ENCODE data around the gene SAA2.
A peak's percentile ranks its signal among the peaks of the same experiment; 100 is the strongest.
"Not testable (repeated sequence)": the region's sequence is repeated elsewhere in the genome, so short reads cannot be mapped to it uniquely, and the experiment has no call there.

The SAA2 gene

GRCh38 chr11:18247191-18247581 lies 1.3 kb downstream of the SAA2 start:
- DNase-seq (ENCODE audit: low read depth in 3 of 3): not testable (repeated sequence)

DNA sequence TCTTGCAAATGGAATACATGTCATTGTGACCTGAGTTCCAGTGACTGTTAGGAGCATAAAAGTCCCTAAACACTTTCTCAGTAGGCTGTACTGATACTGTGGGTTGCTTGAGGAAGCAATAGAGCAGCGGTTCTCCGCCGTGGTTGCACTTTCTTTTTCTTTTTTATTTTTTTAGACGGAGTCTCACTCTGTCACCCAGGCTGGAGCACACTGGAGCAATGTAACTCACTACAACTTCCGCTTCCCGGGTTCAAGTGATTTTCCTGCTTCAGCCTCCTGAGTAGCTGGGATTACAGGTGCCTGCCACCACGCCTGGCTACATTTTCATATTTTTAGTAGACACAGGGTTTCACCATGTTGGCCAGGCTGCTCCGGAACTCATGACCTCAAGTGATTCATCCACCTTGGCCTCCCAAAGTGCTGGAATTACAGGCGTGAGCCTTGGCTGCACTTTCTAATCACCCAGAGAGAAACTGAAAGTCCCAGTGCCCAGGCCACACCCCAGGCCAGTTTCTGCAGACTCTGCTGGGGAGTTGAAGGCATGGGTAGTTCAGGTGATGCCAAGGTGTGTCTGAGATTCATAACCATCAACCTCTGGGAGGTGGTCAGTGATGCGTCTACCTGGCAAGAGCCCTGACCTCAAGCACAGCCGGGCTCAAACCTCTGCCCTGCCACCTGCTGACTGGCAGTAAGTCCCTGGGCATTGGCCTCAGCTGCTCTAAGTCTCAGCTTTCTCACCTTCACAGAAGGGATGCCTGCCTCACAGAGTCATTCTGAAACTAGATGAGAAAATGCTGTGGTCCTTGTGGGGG lies 1.9 kb downstream of the SAA2 start:
- not testable (repeated sequence) for DNase-seq (ENCODE audit: low read depth in 3 of 3)

- no peak for DNase-seq (ENCODE audit: low read depth in 3 of 3)
These were observed 3.1 kb downstream of the SAA2 start for GRCh38 chr11:18245396-18245795.

- DNase-seq (ENCODE audit: low read depth in 3 of 3): peak in 1 of 3 experiments; percentile 29
These were observed 4.6 kb downstream of the SAA2 start for GRCh38 chr11:18243783-18244362.

- DNase-seq (ENCODE audit: low read depth in 3 of 3): no peak
These were observed 8.8 kb downstream of the SAA2 start for GRCh38 chr11:18239655-18240054.

- DNase-seq (ENCODE audit: low read depth in 3 of 3): no peak
These were observed 11.7 kb downstream of the SAA2 start, which contains the start of gene SAA4 for GRCh38 chr11:18236664-18237356. Gene SAA4 (minus strand): TSS chr11:18236802. CDS start chr11:18235926, 876 bp downstream.

- DNase-seq (ENCODE audit: low read depth in 3 of 3): no peak
These were observed 12.8 kb downstream of the SAA2 start for GRCh38 chr11:18235394-18236334.

- DNase-seq (ENCODE audit: low read depth in 3 of 3): no peak
These were observed 14.6 kb downstream of the SAA2 start for GRCh38 chr11:18233912-18234311.

DNA sequence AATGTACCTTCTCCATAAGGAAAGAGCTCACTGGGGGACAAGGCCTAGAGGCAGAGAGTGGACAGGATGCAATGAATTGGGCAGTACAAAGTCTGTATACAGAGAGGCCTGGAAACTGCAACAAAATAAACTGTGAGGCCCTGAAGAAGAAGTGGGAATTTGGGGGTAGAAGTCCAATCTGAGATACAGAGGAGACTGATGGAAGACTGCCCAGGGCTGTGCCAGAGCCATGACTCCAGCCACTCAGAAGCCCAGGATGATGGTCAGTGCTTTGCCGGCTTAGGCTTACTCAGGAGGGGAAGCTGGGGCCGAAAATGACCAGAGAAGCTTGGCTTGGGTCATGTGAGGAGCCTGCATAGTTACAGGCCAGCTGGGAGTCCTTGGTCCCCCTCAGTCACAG lies 17.6 kb downstream of the SAA2 start:
- DNase-seq (ENCODE audit: low read depth in 3 of 3): no peak

DNA sequence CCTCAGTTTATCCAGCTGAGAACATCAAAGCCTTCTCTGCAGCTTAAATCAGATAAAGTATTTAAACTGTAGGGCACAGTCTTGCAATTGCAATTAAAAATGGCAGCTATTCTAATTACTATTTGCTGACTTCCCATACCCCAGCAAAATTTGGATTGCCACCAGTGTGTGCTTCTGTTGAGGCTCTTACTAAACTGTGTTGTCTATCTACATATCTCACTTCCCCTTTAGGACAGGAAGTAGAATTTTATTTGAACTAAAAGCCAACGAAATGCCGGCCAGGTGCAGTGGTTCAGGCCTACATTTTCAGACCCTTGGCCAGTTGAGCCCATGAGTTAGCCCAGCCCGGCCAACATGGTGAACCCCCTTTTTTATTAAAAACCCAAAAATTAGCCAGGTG lies 19.0 kb downstream of the SAA2 start:
- no peak for DNase-seq (ENCODE audit: low read depth in 3 of 3)

- no peak for DNase-seq (ENCODE audit: low read depth in 3 of 3)
These were observed 22.6 kb downstream of the SAA2 start for GRCh38 chr11:18225913-18226312.

- DNase-seq (ENCODE audit: low read depth in 3 of 3): no peak
These were observed 24.7 kb downstream of the SAA2 start for GRCh38 chr11:18223591-18224387.

DNA sequence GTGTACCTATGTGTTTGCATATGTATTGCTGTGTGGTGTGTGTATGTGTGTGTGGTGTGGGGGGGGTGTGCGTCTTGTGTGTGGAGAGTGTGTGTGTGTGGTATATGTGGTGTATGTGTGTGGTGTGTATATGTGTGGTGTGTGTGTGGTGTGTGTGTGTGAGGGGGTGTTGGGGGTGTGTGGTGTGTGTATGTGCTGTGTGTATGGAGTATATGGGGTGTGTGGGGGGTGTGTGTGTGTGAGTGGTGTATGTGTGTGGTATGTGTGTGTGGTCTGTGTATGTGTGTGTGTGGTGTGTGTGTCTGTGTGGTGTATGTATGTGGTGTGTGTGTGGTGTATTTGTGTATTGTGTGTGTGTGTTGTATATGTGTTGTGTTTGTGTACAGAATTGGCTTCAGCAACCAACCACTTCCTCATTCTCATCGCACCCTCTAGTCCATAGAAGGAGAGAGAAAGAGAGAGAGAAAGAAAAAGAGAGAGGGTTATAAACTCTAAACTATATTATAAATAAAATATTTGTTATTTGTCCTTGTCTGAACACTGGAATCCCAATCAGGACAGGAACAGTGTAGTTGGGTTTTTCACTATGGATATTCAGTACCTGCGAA lies 25.6 kb downstream of the SAA2 start:
- no peak for DNase-seq (ENCODE audit: low read depth in 3 of 3)

DNA sequence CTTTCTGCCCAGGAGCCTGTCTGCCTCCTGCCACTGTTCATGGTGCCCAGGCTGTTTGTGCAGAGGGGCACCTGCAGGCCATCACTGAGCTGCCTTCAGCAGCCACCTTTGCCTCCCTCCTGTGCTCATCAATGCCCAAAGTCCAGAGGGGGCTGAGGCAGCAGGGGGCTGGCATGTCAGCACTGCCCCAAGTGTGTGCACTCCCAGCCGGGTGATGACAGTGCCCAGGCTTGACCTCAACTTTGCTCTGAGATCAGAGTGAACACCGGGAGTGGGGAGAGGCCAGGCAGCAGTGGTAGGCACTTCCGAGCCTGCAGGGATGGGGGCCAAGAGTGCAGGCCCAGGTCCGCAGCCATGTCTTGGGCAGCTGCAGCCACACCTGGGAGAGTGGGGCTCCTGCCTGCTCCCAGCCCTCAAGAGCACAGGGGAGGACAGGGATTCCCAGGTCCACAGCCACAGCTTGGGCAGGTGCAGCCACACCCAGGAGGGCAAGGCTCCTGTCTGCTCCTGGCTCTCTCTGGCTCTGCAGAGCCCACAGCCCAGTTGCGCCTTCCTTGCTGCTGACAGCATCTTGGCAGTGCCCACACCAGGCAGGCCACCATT lies 27.1 kb downstream of the SAA2 start:
- DNase-seq (ENCODE audit: low read depth in 3 of 3): no peak

- DNase-seq (ENCODE audit: low read depth in 3 of 3): no peak
These were observed 39.4 kb downstream of the SAA2 start for GRCh38 chr11:18209058-18209457.

DNA sequence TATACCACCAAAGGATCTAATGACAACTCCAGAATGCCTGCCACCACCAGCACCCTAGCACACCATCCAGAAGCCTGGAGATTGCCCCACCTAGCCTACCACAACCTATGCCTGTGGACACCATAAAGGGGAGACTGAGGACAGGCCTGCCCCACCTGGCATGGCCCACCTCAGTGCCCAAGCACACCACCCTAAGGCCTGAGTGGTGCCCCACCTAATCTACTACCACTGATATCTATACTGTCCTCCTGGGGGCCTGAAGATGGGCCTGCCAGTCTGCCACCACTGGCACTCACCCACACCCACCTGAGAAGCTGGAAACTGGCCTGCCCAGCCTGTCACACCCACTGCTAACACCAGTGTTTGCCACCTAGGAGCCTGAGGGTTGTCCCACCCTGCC lies 43.7 kb downstream of the SAA2 start:
- no peak for DNase-seq (ENCODE audit: low read depth in 3 of 3)

GRCh38 chr11:18204220-18204619 lies 44.2 kb downstream of the SAA2 start:
- DNase-seq (ENCODE audit: low read depth in 3 of 3): no peak

GRCh38 chr11:18203723-18204122 lies 44.7 kb downstream of the SAA2 start:
- no peak for DNase-seq (ENCODE audit: low read depth in 3 of 3)

- not testable (repeated sequence) for DNase-seq (ENCODE audit: low read depth in 3 of 3)
These were observed 50.7 kb downstream of the SAA2 start for GRCh38 chr11:18197738-18198137.

GRCh38 chr11:18196532-18196931 lies 51.9 kb downstream of the SAA2 start:
- DNase-seq (ENCODE audit: low read depth in 3 of 3): no peak

Measured in stimulated activated CD4-positive, alpha-beta T cell treated with anti-CD3 and anti-CD28 coated beads, TNF-alpha, amount 100 ng/mL, for 4 hours (primary cell).